Testis (tissue), 2 donors: ENCODE data around the gene CAPN1.

ENCODE experiments used
- CTCF ChIP-seq, 3 experiments: fragments of 450-650 bp in 2 of 3; fragments of 200-600 bp in 1 of 3; sonication (generic) in 1 of 3; IDR thresholded peaks; one replicate each; pipeline ENCODE4 v1.5.1; 2016 to 2019; ENCODE audit warnings: antibody characterized with exemption in 3 of 3, mild to moderate bottlenecking in 2 of 3, moderate library complexity in 1 of 3
- POLR2A ChIP-seq: fragments of 450-650 bp; IDR thresholded peaks from one replicate; pipeline ENCODE4 v1.6.1; 2017; ENCODE audit warnings: antibody characterized with exemption, mild to moderate bottlenecking, moderate library complexity

GRCh38 chr11:65258988-65259387 is 77.3 kb downstream of the CAPN1 start:
- TF ChIP-seq CTCF (IDR thresholded peaks at IDR 0.05) (no peak), POLR2A (no peak)
